ENCODE data around the gene ADSL.

- TF ChIP-seq POLR2A (IDR thresholded peaks at IDR 0.05): no peak
- TF ChIP-seq, protein P1, sequence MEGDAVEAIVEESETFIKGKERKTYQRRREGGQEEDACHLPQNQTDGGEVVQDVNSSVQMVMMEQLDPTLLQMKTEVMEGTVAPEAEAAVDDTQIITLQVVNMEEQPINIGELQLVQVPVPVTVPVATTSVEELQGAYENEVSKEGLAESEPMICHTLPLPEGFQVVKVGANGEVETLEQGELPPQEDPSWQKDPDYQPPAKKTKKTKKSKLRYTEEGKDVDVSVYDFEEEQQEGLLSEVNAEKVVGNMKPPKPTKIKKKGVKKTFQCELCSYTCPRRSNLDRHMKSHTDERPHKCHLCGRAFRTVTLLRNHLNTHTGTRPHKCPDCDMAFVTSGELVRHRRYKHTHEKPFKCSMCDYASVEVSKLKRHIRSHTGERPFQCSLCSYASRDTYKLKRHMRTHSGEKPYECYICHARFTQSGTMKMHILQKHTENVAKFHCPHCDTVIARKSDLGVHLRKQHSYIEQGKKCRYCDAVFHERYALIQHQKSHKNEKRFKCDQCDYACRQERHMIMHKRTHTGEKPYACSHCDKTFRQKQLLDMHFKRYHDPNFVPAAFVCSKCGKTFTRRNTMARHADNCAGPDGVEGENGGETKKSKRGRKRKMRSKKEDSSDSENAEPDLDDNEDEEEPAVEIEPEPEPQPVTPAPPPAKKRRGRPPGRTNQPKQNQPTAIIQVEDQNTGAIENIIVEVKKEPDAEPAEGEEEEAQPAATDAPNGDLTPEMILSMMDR (IDR thresholded peaks at IDR 0.05): no peak
Observed at GRCh38 chr22:40300316-40300715, 46.0 kb upstream of the ADSL start.
